ENCODE results near the gene TCF12.

TCF12 gene

GRCh38 chr15:57307527-57308169 lies 389.2 kb downstream of the TCF12 start:
- DNase-seq: no peak

- DNase-seq: no peak
Observed at GRCh38 chr15:57308170-57308545, 389.7 kb downstream of the TCF12 start.

GRCh38 chr15:57309856-57310760 lies 391.7 kb downstream of the TCF12 start:
- no peak for DNase-seq

GRCh38 chr15:57310876-57311275 lies 392.4 kb downstream of the TCF12 start:
- no peak for DNase-seq

- DNase-seq: no peak
Observed at GRCh38 chr15:57312006-57312317, 393.5 kb downstream of the TCF12 start.

- DNase-seq: no peak
Observed at GRCh38 chr15:57312318-57313133, 394.1 kb downstream of the TCF12 start.

- no peak for DNase-seq
Observed at GRCh38 chr15:57313134-57313483, 394.7 kb downstream of the TCF12 start.

GRCh38 chr15:57314221-57314620 lies 395.8 kb downstream of the TCF12 start:
- DNase-seq: no peak

GRCh38 chr15:57316451-57316850 lies 398.0 kb downstream of the TCF12 start:
- no peak for DNase-seq

GRCh38 chr15:57319226-57319918 lies 400.9 kb downstream of the TCF12 start:
- DNase-seq: no peak

GRCh38 chr15:57319919-57320560 lies 401.6 kb downstream of the TCF12 start:
- DNase-seq: no peak

- DNase-seq: no peak
Observed at GRCh38 chr15:57320631-57321220, 402.3 kb downstream of the TCF12 start.

- no peak for DNase-seq
Observed at GRCh38 chr15:57321485-57321884, 403.0 kb downstream of the TCF12 start.

- DNase-seq: no peak
Observed at GRCh38 chr15:57321973-57322601, 403.6 kb downstream of the TCF12 start.

- DNase-seq: no peak
Observed at GRCh38 chr15:57322602-57323250, 404.3 kb downstream of the TCF12 start.

- no peak for DNase-seq
Observed at GRCh38 chr15:57323299-57323805, 404.9 kb downstream of the TCF12 start.

- no peak for DNase-seq
Observed at GRCh38 chr15:57323806-57324589, 405.6 kb downstream of the TCF12 start.

GRCh38 chr15:57324590-57324890 lies 406.1 kb downstream of the TCF12 start:
- no peak for DNase-seq

GRCh38 chr15:57324944-57325679 lies 406.7 kb downstream of the TCF12 start:
- no peak for DNase-seq

- DNase-seq: no peak
Observed at GRCh38 chr15:57326196-57326595, 407.8 kb downstream of the TCF12 start.

Measured in activated T-cell treated with anti-CD3 and anti-CD28 coated beads, Interleukin-2, amount 50 U/mL, for 48 hours (primary cell).